Measurements from ENCODE around the gene MRPL22. TPM values are rescaled to one million over a fixed set of nuclear protein-coding genes. Genes with fewer than 3 reads are reported as not detected.
"Not testable (repeated sequence)": the region's sequence is repeated elsewhere in the genome, so short reads cannot be mapped to it uniquely, and the experiment has no call there.

Gene MRPL22
- total RNA-seq, 2 experiments from 2014 or later: 83.1 to 87.5 TPM

GRCh38 chr5:154937718-154938466, 3.0 kb upstream of the MRPL22 start, which contains the start of gene GEMIN5:
Gene GEMIN5, minus strand, starts transcription at chr5:154938211. Its CDS starts 78 bp downstream, at chr5:154938133.
- POLR2A ChIA-PET: interaction anchor here (0.9 to 1.8 kb wide), 3 partner anchors 74 to 899 kb away, joined by 3 to 5 read pairs (median 4); partner anchors contain the start of gene MFAP3
- CTCF ChIA-PET: interaction anchor here (0.6 kb wide), 1 partner anchor 82 kb away, joined by 3 read pairs; no protein-coding TSS in a partner anchor

GRCh38 chr5:154939387-154939786, 1.5 kb upstream of the MRPL22 start:
- POLR2A ChIA-PET, CTCF ChIA-PET: not testable (repeated sequence)

- POLR2A ChIA-PET: no interaction called here
- CTCF ChIA-PET: no interaction called here
Measured at GRCh38 chr5:154940375-154940771, 500 bp upstream of the MRPL22 start.

- CTCF ChIA-PET: no interaction called here
- POLR2A ChIA-PET: no interaction called here
Measured at GRCh38 chr5:154943527-154943926, 2.7 kb downstream of the MRPL22 start.

GRCh38 chr5:154944716-154945115, 3.8 kb downstream of the MRPL22 start:
- ChIA-PET CTCF (no interaction called here), POLR2A (no interaction called here)

GRCh38 chr5:154945695-154946301, 4.9 kb downstream of the MRPL22 start:
- ChIA-PET POLR2A (no interaction called here), CTCF (interaction anchor here (1.3 kb wide), 1 partner anchor 23 kb away, joined by 3 read pairs; no protein-coding TSS in a partner anchor)

- CTCF ChIA-PET: no interaction called here
- POLR2A ChIA-PET: no interaction called here
Measured at GRCh38 chr5:154947778-154948177, 6.9 kb downstream of the MRPL22 start.

GRCh38 chr5:154948313-154948712, 7.4 kb downstream of the MRPL22 start:
- CTCF ChIA-PET: no interaction called here
- POLR2A ChIA-PET: no interaction called here

- ChIA-PET CTCF (no interaction called here), POLR2A (no interaction called here)
Measured at GRCh38 chr5:154949781-154950180, 8.9 kb downstream of the MRPL22 start.

- CTCF ChIA-PET: no interaction called here
Measured at GRCh38 chr5:154956712-154957111, 15.8 kb downstream of the MRPL22 start.

GRCh38 chr5:154962494-154962893, 21.6 kb downstream of the MRPL22 start:
- POLR2A ChIA-PET: no interaction called here
- CTCF ChIA-PET: no interaction called here

More at GRCh38 chr5:154956712-154957111, 15.8 kb downstream of the MRPL22 start:
- POLR2A ChIA-PET: no interaction called here

- CTCF ChIA-PET: no interaction called here
- POLR2A ChIA-PET: no interaction called here
Measured at GRCh38 chr5:154966081-154966841, 25.4 kb downstream of the MRPL22 start.

- CTCF ChIA-PET: no interaction called here
- POLR2A ChIA-PET: no interaction called here
Measured at GRCh38 chr5:154966874-154967273, 26.0 kb downstream of the MRPL22 start.

- ChIA-PET POLR2A (no interaction called here), CTCF (interaction anchor here (1.3 kb wide), 1 partner anchor 21 kb away, joined by 3 read pairs; no protein-coding TSS in a partner anchor)
Measured at GRCh38 chr5:154967421-154968024, 26.6 kb downstream of the MRPL22 start.

GRCh38 chr5:154968953-154969352, 28.1 kb downstream of the MRPL22 start:
- POLR2A ChIA-PET: no interaction called here
- CTCF ChIA-PET: interaction anchor here (0.7 to 1.3 kb wide), 2 partner anchors 20 to 23 kb away, joined by 3 to 4 read pairs; no protein-coding TSS in a partner anchor

- ChIA-PET POLR2A (no interaction called here), CTCF (interaction anchor here (1.1 kb wide), 1 partner anchor 320 kb away, joined by 3 read pairs; no protein-coding TSS in a partner anchor)
Measured at GRCh38 chr5:154970759-154971158, 29.9 kb downstream of the MRPL22 start.

- ChIA-PET POLR2A (interaction anchor here (0.7 kb wide), 1 partner anchor 230 kb away, joined by 4 read pairs; no protein-coding TSS in a partner anchor), CTCF (interaction anchor here (1.1 kb wide), 1 partner anchor 321 kb away, joined by 3 read pairs; no protein-coding TSS in a partner anchor)
Measured at GRCh38 chr5:154971501-154971900, 30.6 kb downstream of the MRPL22 start.

GRCh38 chr5:154972476-154973080, 31.7 kb downstream of the MRPL22 start:
- CTCF ChIA-PET: interaction anchor here (0.6 kb wide), 2 partner anchors 23 to 26 kb away, joined by 3 read pairs; no protein-coding TSS in a partner anchor

GRCh38 chr5:154976082-154976481, 35.2 kb downstream of the MRPL22 start:
- POLR2A ChIA-PET, CTCF ChIA-PET: not testable (repeated sequence)

More at GRCh38 chr5:154972476-154973080, 31.7 kb downstream of the MRPL22 start:
- POLR2A ChIA-PET: no interaction called here
